ENCODE data around the gene PCDHGA8. TPM values are rescaled to one million over a fixed set of nuclear protein-coding genes. Genes with fewer than 3 reads are reported as not detected.
"Not testable (repeated sequence)": the region's sequence is repeated elsewhere in the genome, so short reads cannot be mapped to it uniquely, and the experiment has no call there.

PCDHGA8 gene
- total and polyA plus RNA-seq, 8 donors: 0.12 to 1.1 (median 0.84) TPM

GRCh38 chr5:141403387-141403786 is 11.0 kb downstream of the PCDHGA8 start:
- H3K27ac ChIP-seq: no peak overlapping the region
- intact Hi-C loops (cut with DNase I): loop anchor here in 1 of 3 donors (10.0 kb wide), 1 partner anchor 151 kb away; no protein-coding TSS in a partner anchor
- H3K9me3 ChIP-seq: peaks cover 0 to 6% (median 2%) of the 10 kb centered on the region in 4 donors
- no peaks in the 10 kb centered on the region for H3K27me3 ChIP-seq
- 23 to 27% methylated on average over 22 of the region's 22 CpGs for WGBS, 2 donors
- H3K4me1 ChIP-seq: peaks cover 0 to 2% (median 0%) of the 10 kb centered on the region in 3 donors
- ATAC-seq: no peak
- DNase-seq: peak in 1 of 6 donors; percentile 34
- no peak for FAIRE-seq
- H3K36me3 ChIP-seq: no peaks in the 10 kb centered on the region
- no peak for TF ChIP-seq CTCF (IDR thresholded peaks at IDR 0.05)
- H3K4me3 ChIP-seq: no peak overlapping the region

- DNase-seq (peak in 2 of 6 donors; percentile 35 to 36), ATAC-seq (peak; percentile 56 to 90 (median 78))
- peak in 3 of 4 donors; percentile 19 to 36 (median 20) for TF ChIP-seq CTCF (IDR thresholded peaks at IDR 0.05)
- H3K27ac ChIP-seq, H3K36me3 ChIP-seq, H3K4me1 ChIP-seq, H3K27me3 ChIP-seq, FAIRE-seq: not testable (repeated sequence)
- WGBS, 2 donors: 11 to 13% methylated on average over 46 to 51 of the region's 51 CpGs
- Histone ChIP-seq H3K9me3 (peaks cover 0 to 10% (median 4%) of the 10 kb centered on the region in 4 donors), H3K4me3 (peak within 1 kb of the TSS in 2 of 4 donors; percentile 12 to 26)
- intact Hi-C loops (cut with DNase I): loop anchor here in 1 of 3 donors (10.0 kb wide), 1 partner anchor 147 kb away; no protein-coding TSS in a partner anchor
Measured at GRCh38 chr5:141407790-141408505, 15.5 kb downstream of the PCDHGA8 start, which contains the start of gene PCDHGB6. Gene PCDHGB6, plus strand, starts transcription at chr5:141408021. Its CDS starts 182 bp downstream, at chr5:141408203.

- peaks cover 0 to 18% (median 4%) of the 10 kb centered on the region in 4 donors for H3K9me3 ChIP-seq
- TF ChIP-seq CTCF (IDR thresholded peaks at IDR 0.05): no peak
Measured at GRCh38 chr5:141409598-141410306, 17.3 kb downstream of the PCDHGA8 start.

GRCh38 chr5:141411575-141411974 is 19.1 kb downstream of the PCDHGA8 start:
- ATAC-seq: no peak
- Histone ChIP-seq H3K36me3 (no peaks in the 10 kb centered on the region), H3K27ac (no peak overlapping the region), H3K4me3 (no peak overlapping the region), H3K27me3 (no peaks in the 10 kb centered on the region), H3K4me1 (no peaks in the 10 kb centered on the region), H3K9me3 (peaks cover 0 to 18% (median 4%) of the 10 kb centered on the region in 4 donors)
- no peak for FAIRE-seq
- intact Hi-C loops (cut with DNase I): loop anchor here in 1 of 3 donors (10.0 kb wide), 1 partner anchor 113 kb away; no protein-coding TSS in a partner anchor
- no peak for TF ChIP-seq CTCF (IDR thresholded peaks at IDR 0.05)
- DNase-seq: no peak
- 60 to 61% methylated on average over 3 of the region's 3 CpGs for WGBS, 2 donors

More at GRCh38 chr5:141409598-141410306, 17.3 kb downstream of the PCDHGA8 start:
- Histone ChIP-seq H3K4me3 (no peak overlapping the region), H3K27ac (no peak overlapping the region), H3K4me1 (no peaks in the 10 kb centered on the region), H3K36me3 (no peaks in the 10 kb centered on the region), H3K27me3 (no peaks in the 10 kb centered on the region)
- DNase-seq: peak in 1 of 6 donors; percentile 27
- FAIRE-seq: no peak
- intact Hi-C loops (cut with DNase I): loop anchor here in 1 of 3 donors (10.0 kb wide), 2 partner anchors 115 to 145 kb away; no protein-coding TSS in a partner anchor
- 20 to 21% methylated on average over 62 to 64 of the region's 64 CpGs for WGBS, 2 donors
- ATAC-seq: no peak

Measured in pancreas (tissue), 10 donors.